CD4-positive, alpha-beta T cell (primary cell): ENCODE measurements around the gene TMEM38B. TPM values are rescaled to one million over a fixed set of nuclear protein-coding genes. Genes with fewer than 3 reads are reported as not detected.

Experiments
- ATAC-seq: fragments of 200-7000 bp; cut with Tn5 transposase; one replicate; pipeline ENCODE4 v1.10.0; 2022; ENCODE audit warnings: mild to moderate bottlenecking; ENCODE audit not compliant: poor library complexity
- CTCF ChIA-PET: fragments of 350-600 bp; sonication (Branson Sonifier 250); formaldehyde crosslinking; loops from one replicate; lab custom pipeline; 2021; ENCODE audit warnings: antibody characterized with exemption, inconsistent platforms; lab: Charles Lee
- POLR2A ChIA-PET: fragments of 350-600 bp; sonication (Branson Sonifier 250); formaldehyde crosslinking; loops from one replicate; lab custom pipeline; 2021; ENCODE audit warnings: antibody characterized with exemption, inconsistent platforms; lab: Charles Lee
- DNase-seq, 14 experiments: peaks; one replicate each; pipeline ENCODE4 v3.0.0-alpha.2; 2013 to 2020; ENCODE audit warnings: mixed read lengths in 2 of 14
- H3K27ac ChIP-seq, 2 donors: one replicate each; pipeline versions ENCODE4 v1.5.1 to v1.7.0; 2013; ENCODE audit warnings: low read length in 2 of 2, low read depth in 1 of 2, mild to moderate bottlenecking in 1 of 2
- H3K27me3 ChIP-seq, 2 experiments: 1 replicate in 1 of 2; 2 replicates in 1 of 2; pipeline versions ENCODE4 v1.6.1 to v1.7.0; 2013; ENCODE audit warnings: low read length in 2 of 2, control low read depth in 1 of 2, mild to moderate bottlenecking in 1 of 2, moderate library complexity in 1 of 2; ENCODE audit not compliant: insufficient read depth in 2 of 2, control insufficient read depth in 1 of 2
- H3K36me3 ChIP-seq: one replicate; pipeline ENCODE4 v1.6.1; 2013; ENCODE audit warnings: low read length, control low read depth; ENCODE audit not compliant: insufficient read depth
- H3K4me1 ChIP-seq: one replicate; pipeline ENCODE4 v1.6.1; 2013; ENCODE audit warnings: low read length, control low read depth; ENCODE audit not compliant: insufficient read depth
- H3K4me3 ChIP-seq: one replicate; pipeline ENCODE4 v1.5.1; 2013; ENCODE audit warnings: mild to moderate bottlenecking, low read length, moderate library complexity
- H3K9me3 ChIP-seq, 2 experiments: 1 replicate in 1 of 2; 2 replicates in 1 of 2; pipeline versions ENCODE4 v1.6.1 to v1.7.0; 2013; ENCODE audit warnings: low read length in 2 of 2, mild to moderate bottlenecking in 2 of 2, control low read depth in 1 of 2, moderate library complexity in 1 of 2; ENCODE audit not compliant: control insufficient read depth in 1 of 2, insufficient read depth in 1 of 2
- H3K27ac Mint-ChIP-seq: one replicate; pipeline ENCODE4 v1.8.0; 2020; ENCODE audit warnings: mixed read lengths
- H3K27me3 Mint-ChIP-seq: one replicate; pipeline ENCODE4 v1.8.0; 2021; ENCODE audit warnings: mixed read lengths
- H3K36me3 Mint-ChIP-seq: one replicate; pipeline ENCODE4 v1.8.0; 2021; ENCODE audit warnings: low read depth, mixed read lengths
- H3K4me1 Mint-ChIP-seq: one replicate; pipeline ENCODE4 v1.8.0; 2021; ENCODE audit warnings: low read depth, mixed read lengths
- H3K4me3 Mint-ChIP-seq: one replicate; pipeline ENCODE4 v1.8.0; 2020; ENCODE audit warnings: mild to moderate bottlenecking, mixed read lengths
- H3K9me3 Mint-ChIP-seq: one replicate; pipeline ENCODE4 v1.8.0; 2020; ENCODE audit warnings: mixed read lengths
- intact Hi-C, 2 experiments: fragments of 100-400 bp; cut with DNase I in 1 of 2; cut with micrococcal nuclease in 1 of 2; formaldehyde crosslinking; loops; one replicate each; pipeline versions ENCODE4 v1.15.1 to v1.9.0; 2023 to 2025; cut with DNase I, micrococcal nuclease
- total RNA-seq, 174 experiments: library from RNA in 2 of 174; stranded (reverse) in 2 of 174; gene quantifications; one replicate each; pipeline ENCODE4 v1.2.3 and lab custom pipeline; 2021 to 2026
- TF ChIP-seq, protein P1 (sequence below): fragments of 200-600 bp; IDR thresholded peaks from one replicate; pipeline ENCODE4 v1.8.0; 2022; ENCODE audit warnings: antibody characterized with exemption, mild to moderate bottlenecking

The TMEM38B gene
- total RNA-seq, 2 experiments from 2014 or later = 12.9 to 13.9 TPM

DNA sequence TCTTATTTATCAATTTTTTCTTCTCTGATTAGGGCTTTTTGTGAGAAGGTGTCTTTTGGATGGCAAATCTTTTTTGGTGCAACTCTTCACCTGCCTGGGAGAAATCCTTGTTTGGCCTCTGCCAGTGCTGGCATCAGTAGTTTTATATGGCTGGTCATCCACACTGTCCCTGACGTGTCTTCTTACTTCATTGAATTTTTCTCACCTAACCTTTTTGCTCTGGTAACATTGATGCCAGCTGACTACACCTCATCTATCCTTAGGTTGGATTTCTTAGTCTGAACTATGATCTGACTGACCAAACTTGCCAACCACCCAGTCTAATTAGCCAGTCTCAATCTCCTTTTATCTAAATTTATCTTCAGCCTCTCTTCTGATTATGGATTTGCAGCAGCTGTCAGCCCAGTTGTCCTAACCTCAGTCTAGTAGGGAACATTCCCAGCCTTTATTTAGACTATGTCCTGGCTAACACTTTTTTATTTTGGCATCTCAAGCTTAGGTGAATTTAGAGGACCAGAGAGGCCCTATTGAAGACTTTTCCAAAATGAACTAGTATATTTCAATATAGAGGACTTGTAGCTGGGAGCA is 10.6 kb upstream of the TMEM38B start:
- H3K27ac Mint-ChIP-seq = no peak overlapping the region
- H3K9me3 ChIP-seq = no peaks in the 10 kb centered on the region
- peaks cover 14% of the 10 kb centered on the region for H3K27me3 Mint-ChIP-seq
- no peak for ATAC-seq
- no peak overlapping the region for H3K4me3 Mint-ChIP-seq
- CTCF ChIA-PET = no interaction called here
- intact Hi-C loops = no loop called here
- H3K36me3 ChIP-seq = no peaks in the 10 kb centered on the region
- H3K4me1 ChIP-seq = no peaks in the 10 kb centered on the region
- no peaks in the 10 kb centered on the region for H3K4me1 Mint-ChIP-seq
- POLR2A ChIA-PET = no interaction called here
- H3K9me3 Mint-ChIP-seq = no peaks in the 10 kb centered on the region
- H3K27ac ChIP-seq = no peak overlapping the region
- no peak for DNase-seq
- no peak overlapping the region for H3K4me3 ChIP-seq
- H3K27me3 ChIP-seq = peaks cover 2 to 6% of the 10 kb centered on the region in 2 experiments
- no peaks in the 10 kb centered on the region for H3K36me3 Mint-ChIP-seq
- TF ChIP-seq, protein P1, sequence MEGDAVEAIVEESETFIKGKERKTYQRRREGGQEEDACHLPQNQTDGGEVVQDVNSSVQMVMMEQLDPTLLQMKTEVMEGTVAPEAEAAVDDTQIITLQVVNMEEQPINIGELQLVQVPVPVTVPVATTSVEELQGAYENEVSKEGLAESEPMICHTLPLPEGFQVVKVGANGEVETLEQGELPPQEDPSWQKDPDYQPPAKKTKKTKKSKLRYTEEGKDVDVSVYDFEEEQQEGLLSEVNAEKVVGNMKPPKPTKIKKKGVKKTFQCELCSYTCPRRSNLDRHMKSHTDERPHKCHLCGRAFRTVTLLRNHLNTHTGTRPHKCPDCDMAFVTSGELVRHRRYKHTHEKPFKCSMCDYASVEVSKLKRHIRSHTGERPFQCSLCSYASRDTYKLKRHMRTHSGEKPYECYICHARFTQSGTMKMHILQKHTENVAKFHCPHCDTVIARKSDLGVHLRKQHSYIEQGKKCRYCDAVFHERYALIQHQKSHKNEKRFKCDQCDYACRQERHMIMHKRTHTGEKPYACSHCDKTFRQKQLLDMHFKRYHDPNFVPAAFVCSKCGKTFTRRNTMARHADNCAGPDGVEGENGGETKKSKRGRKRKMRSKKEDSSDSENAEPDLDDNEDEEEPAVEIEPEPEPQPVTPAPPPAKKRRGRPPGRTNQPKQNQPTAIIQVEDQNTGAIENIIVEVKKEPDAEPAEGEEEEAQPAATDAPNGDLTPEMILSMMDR = no peak

DNA sequence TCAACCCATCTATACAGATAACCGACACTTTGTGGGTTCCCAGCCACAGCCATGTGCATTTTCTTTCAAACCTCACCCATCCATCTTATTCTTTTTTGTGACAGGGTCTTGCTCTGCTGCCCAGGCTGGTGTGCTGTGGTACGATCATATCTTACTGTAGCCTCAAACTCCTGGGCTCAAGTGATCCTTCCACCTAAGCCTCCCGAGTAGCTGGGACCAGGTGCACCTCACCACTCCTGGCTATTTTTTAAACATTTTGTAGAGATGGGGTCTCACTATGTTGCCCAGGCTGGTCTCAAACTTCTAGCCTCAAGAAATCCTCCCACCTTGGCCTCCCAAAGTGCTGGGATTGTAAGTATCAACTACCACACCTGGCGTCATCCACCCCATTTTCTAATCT is 7.4 kb upstream of the TMEM38B start:
- H3K27ac Mint-ChIP-seq = no peak overlapping the region
- H3K27me3 Mint-ChIP-seq = peaks cover 34% of the 10 kb centered on the region
- H3K9me3 Mint-ChIP-seq = no peaks in the 10 kb centered on the region
- TF ChIP-seq, protein P1 = no peak
- ChIA-PET POLR2A (no interaction called here), CTCF (no interaction called here)
- no peak for ATAC-seq
- no peak overlapping the region for H3K4me3 ChIP-seq
- H3K4me1 Mint-ChIP-seq = no peaks in the 10 kb centered on the region
- no peak overlapping the region for H3K4me3 Mint-ChIP-seq
- H3K27ac ChIP-seq = no peak overlapping the region
- peaks cover 11 to 19% of the 10 kb centered on the region in 2 experiments for H3K27me3 ChIP-seq
- no peaks in the 10 kb centered on the region for H3K4me1 ChIP-seq
- intact Hi-C loops = no loop called here
- H3K36me3 Mint-ChIP-seq = no peaks in the 10 kb centered on the region
- no peaks in the 10 kb centered on the region for H3K36me3 ChIP-seq
- H3K9me3 ChIP-seq = no peaks in the 10 kb centered on the region
- no peak for DNase-seq

DNA sequence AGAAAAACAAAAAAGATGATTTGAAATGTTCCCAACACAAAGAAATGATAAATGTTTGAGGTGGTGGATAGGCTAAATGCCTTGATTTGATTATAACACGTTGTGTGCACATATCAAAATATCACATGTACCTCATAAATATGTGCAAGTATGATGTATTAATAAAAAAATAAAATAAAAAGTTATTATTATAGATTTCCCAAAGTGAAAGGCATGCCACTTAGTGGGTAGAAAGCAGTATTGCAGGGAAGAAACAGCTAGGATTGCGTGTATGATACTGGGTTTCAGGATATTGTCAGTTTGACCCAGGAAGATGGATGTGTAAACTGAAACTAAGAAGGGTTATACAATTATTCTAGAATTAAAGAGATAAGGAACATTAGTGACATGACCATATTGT is 3.6 kb upstream of the TMEM38B start:
- Mint-ChIP-seq H3K4me3 (peak overlapping the region; percentile 32), H3K27ac (no peak overlapping the region), H3K27me3 (peaks cover 45% of the 10 kb centered on the region), H3K36me3 (peaks cover 9% of the 10 kb centered on the region), H3K9me3 (no peaks in the 10 kb centered on the region), H3K4me1 (peaks cover 19% of the 10 kb centered on the region)
- ATAC-seq = no peak
- Histone ChIP-seq H3K36me3 (no peaks in the 10 kb centered on the region), H3K9me3 (no peaks in the 10 kb centered on the region), H3K27ac (no peak overlapping the region), H3K4me1 (peaks cover 7% of the 10 kb centered on the region), H3K27me3 (peaks cover 11 to 30% of the 10 kb centered on the region in 2 experiments), H3K4me3 (no peak overlapping the region)
- intact Hi-C loops = loop anchor here (5.0 to 10.0 kb wide), 4 partner anchors 243 to 1596 kb away; partner anchors contain the start of genes NIPSNAP3A (in 2 of the 2), FSD1L (in 1 of the 2), SLC44A1 (in 1 of the 2) and SMC2 (in 1 of the 2)
- TF ChIP-seq, protein P1 = no peak
- ChIA-PET POLR2A (no interaction called here), CTCF (no interaction called here)
- DNase-seq = no peak
